H1 (cell line): Measurements from ENCODE around the gene RBP3. TPM values are rescaled to one million over a fixed set of nuclear protein-coding genes. Genes with fewer than 3 reads are reported as not detected.

Experiments used
- CEBPB ChIP-seq: IDR thresholded peaks from 2 replicates; pipeline ENCODE4 v1.6.1; 2012; ENCODE audit warnings: low read depth, low read length
- EGR1 ChIP-seq: IDR thresholded peaks from 2 replicates; pipeline ENCODE4 v1.6.1; 2011; ENCODE audit warnings: low read depth, low read length, borderline replicate concordance
- KDM4A ChIP-seq: IDR thresholded peaks from one replicate; pipeline ENCODE4 v1.7.1; 2012; ENCODE audit warnings: low read depth, mild to moderate bottlenecking, moderate library complexity, low read length, inconsistent platforms; ENCODE audit not compliant: severe bottlenecking
- SIX5 ChIP-seq: IDR thresholded peaks from 2 replicates; pipeline ENCODE4 v1.6.1; 2011; ENCODE audit warnings: mild to moderate bottlenecking, low read depth, low read length
- SUZ12 ChIP-seq: fragments of 200-600 bp; sonication (generic); IDR thresholded peaks from 2 replicates; pipeline ENCODE4 v1.6.1; 2012; ENCODE audit warnings: mild to moderate bottlenecking, inconsistent platforms, low read length, moderate library complexity, mixed read lengths
- polyA plus RNA-seq, 7 experiments: library from polyadenylated mRNA; depleted of rRNA in 3 of 7; stranded (reverse) in 5 of 7; unstranded in 2 of 7; fragments of >200 nt in 5 of 7; fragments of 200-250 nt in 2 of 7; gene quantifications; 1 replicate in 5 of 7; 2 replicates in 1 of 7; 4 replicates in 1 of 7; pipeline versions ENCODE4 v1.2.1 to v1.2.3, GENCODE V29; 2011 to 2013; ENCODE audit warnings: missing spikeins in 2 of 7, mixed read lengths in 2 of 7
- total RNA-seq: library from RNA; stranded (reverse); fragmentation: NEBNext Ultra II Directional; extraction: Animal tissue kit (Norgen Biotek cat#: 25700); gene quantifications from 2 replicates; pipeline ENCODE4 v1.2.1, GENCODE V29; 2021

RBP3 gene
- total and polyA plus RNA-seq, 2 of the 8 experiments (the other 6 are each of a cell fraction or from before 2014, with no cell fraction given) = not detected

DNA sequence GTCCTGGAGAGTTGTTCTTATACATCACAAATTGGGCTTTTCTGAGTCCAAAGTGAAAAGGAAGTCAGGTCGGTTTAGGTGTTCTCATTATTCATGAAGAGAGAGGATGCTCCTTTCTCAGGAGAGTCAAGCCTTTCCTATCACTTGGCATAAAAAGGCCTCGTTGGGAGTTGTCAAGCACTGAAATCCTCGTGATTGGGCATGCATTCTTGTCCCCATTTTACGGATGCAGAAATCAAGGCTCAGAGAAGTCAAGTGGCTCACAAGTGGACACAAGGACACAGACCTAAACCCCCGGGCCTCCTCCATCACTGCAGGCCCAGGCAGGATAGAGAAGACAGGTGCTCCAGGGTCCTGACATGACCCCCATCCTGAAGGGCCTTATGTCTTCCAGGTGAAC is 8.5 kb downstream of the RBP3 start (continued):
- TF ChIP-seq SIX5 = no peak
- TF ChIP-seq EGR1 = no peak
- no peak for TF ChIP-seq KDM4A
- TF ChIP-seq CEBPB = no peak
- no peak for TF ChIP-seq SUZ12
